Astrocyte (in vitro differentiated cells and primary cell): ENCODE results near the gene KIF4B. TPM values are rescaled to one million over a fixed set of nuclear protein-coding genes. Genes with fewer than 3 reads are reported as not detected.

Experiments used
- DNase-seq: peaks from one replicate; pipeline ENCODE4 v3.0.0-alpha.2; 2010; ENCODE audit warnings: low read depth
- FAIRE-seq: peaks from 2 replicates; lab custom pipeline; 2011; peaks lifted over from hg19 to GRCh38; lab: Jason Lieb, UNC
- H2AFZ ChIP-seq: 2 replicates; pipeline ENCODE4 v1.6.0; 2012; ENCODE audit warnings: low read depth, low read length, inconsistent platforms
- H3K27ac ChIP-seq: 2 replicates; pipeline ENCODE4 v1.5.1; 2011; ENCODE audit warnings: low read depth, low read length, inconsistent platforms
- H3K27me3 ChIP-seq: 2 replicates; pipeline ENCODE4 v1.6.0; 2011; ENCODE audit warnings: low read length, inconsistent platforms; ENCODE audit not compliant: insufficient read depth
- H3K36me3 ChIP-seq: 2 replicates; pipeline ENCODE4 v1.5.1; 2011; ENCODE audit warnings: low read length, inconsistent platforms; ENCODE audit not compliant: insufficient read depth
- H3K4me1 ChIP-seq: 2 replicates; pipeline ENCODE4 v1.5.1; 2011; ENCODE audit warnings: low read length, inconsistent platforms; ENCODE audit not compliant: insufficient read depth
- H3K4me2 ChIP-seq: 2 replicates; pipeline ENCODE4 v1.6.0; 2012; ENCODE audit warnings: low read length, inconsistent platforms
- H3K4me3 ChIP-seq: 2 replicates; pipeline ENCODE4 v1.5.1; 2011; ENCODE audit warnings: low read depth, mild to moderate bottlenecking, low read length, inconsistent platforms; ENCODE audit not compliant: insufficient read depth
- H3K79me2 ChIP-seq: 2 replicates; pipeline ENCODE4 v1.6.0; 2012; ENCODE audit warnings: mild to moderate bottlenecking, low read length, inconsistent platforms; ENCODE audit not compliant: insufficient read depth
- H3K9ac ChIP-seq: 2 replicates; pipeline ENCODE4 v1.6.0; 2012; ENCODE audit warnings: mild to moderate bottlenecking, low read length, inconsistent platforms
- H3K9me3 ChIP-seq: 2 replicates; pipeline ENCODE4 v1.5.1; 2012; ENCODE audit warnings: low read depth, mild to moderate bottlenecking, low read length, inconsistent platforms; ENCODE audit not compliant: insufficient read depth
- H4K20me1 ChIP-seq: 2 replicates; pipeline ENCODE4 v1.6.0; 2012; ENCODE audit warnings: low read length, inconsistent platforms; ENCODE audit not compliant: insufficient read depth
- H3K27ac Mint-ChIP-seq: one replicate; pipeline ENCODE4 v1.8.0; 2021; ENCODE audit warnings: mild to moderate bottlenecking, mixed read lengths; ENCODE audit not compliant: unreplicated experiment
- H3K27me3 Mint-ChIP-seq: one replicate; pipeline ENCODE4 v1.8.0; 2021; ENCODE audit warnings: low read depth, mixed read lengths; ENCODE audit not compliant: unreplicated experiment
- H3K36me3 Mint-ChIP-seq: one replicate; pipeline ENCODE4 v1.8.0; 2021; ENCODE audit warnings: low read depth, mixed read lengths; ENCODE audit not compliant: unreplicated experiment
- H3K4me1 Mint-ChIP-seq: one replicate; pipeline ENCODE4 v1.8.0; 2021; ENCODE audit warnings: low read depth, mixed read lengths; ENCODE audit not compliant: unreplicated experiment
- H3K4me3 Mint-ChIP-seq: one replicate; pipeline ENCODE4 v1.8.0; 2021; ENCODE audit warnings: mild to moderate bottlenecking, moderate library complexity, mixed read lengths; ENCODE audit not compliant: unreplicated experiment
- H3K9me3 Mint-ChIP-seq: one replicate; pipeline ENCODE4 v1.8.0; 2021; ENCODE audit warnings: mild to moderate bottlenecking, mixed read lengths; ENCODE audit not compliant: unreplicated experiment
- CTCF ChIP-seq: IDR thresholded peaks from 2 replicates; pipeline ENCODE4 v1.5.1; 2011; ENCODE audit warnings: low read depth, mild to moderate bottlenecking, inconsistent platforms, low read length, moderate library complexity; ENCODE audit not compliant: insufficient read depth
- EZH2 ChIP-seq: IDR thresholded peaks from 2 replicates; pipeline ENCODE4 v1.6.1; 2012; ENCODE audit warnings: mild to moderate bottlenecking, low read length, inconsistent platforms; ENCODE audit not compliant: insufficient read depth
- total RNA-seq: library from RNA; stranded (reverse); gene quantifications from 2 replicates; pipeline ENCODE4 v1.2.1, GENCODE V29; 2021

The KIF4B gene
- total RNA-seq, 1 donor from 2014 or later, result not detected

DNA sequence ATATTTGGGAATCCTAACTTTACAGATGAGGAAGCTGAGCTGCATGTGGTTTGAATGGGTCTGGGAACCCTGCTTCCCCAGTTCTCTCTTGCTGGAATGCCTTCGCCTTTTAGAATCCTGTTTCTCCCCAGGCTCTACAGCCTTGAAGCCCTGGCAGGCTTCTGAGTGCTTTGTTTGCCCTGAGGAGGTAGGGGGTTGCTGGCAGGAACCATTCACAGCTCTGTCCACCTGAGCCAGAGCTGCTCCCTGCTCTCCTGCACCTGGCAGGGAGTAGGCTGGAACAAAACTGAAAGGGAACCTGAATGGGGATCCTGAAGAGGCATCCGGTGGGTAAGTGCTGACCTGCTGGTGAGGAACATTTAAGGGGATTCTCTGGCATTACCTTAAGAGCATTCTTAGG, 33.0 kb downstream of the KIF4B start:
- Mint-ChIP-seq H3K9me3 (no peaks in the 10 kb centered on the region), H3K4me1 (no peaks in the 10 kb centered on the region), H3K27ac (no peak overlapping the region), H3K27me3 (peaks cover 4% of the 10 kb centered on the region), H3K36me3 (peaks cover 2% of the 10 kb centered on the region), H3K4me3 (no peak overlapping the region)
- H4K20me1 ChIP-seq, result no peaks in the 10 kb centered on the region
- H3K4me1 ChIP-seq, result no peaks in the 10 kb centered on the region
- no peak for FAIRE-seq
- H3K4me3 ChIP-seq, result no peak overlapping the region
- no peaks in the 10 kb centered on the region for H3K36me3 ChIP-seq
- H2AFZ ChIP-seq, result no peak overlapping the region
- no peak overlapping the region for H3K9ac ChIP-seq
- no peaks in the 10 kb centered on the region for H3K79me2 ChIP-seq
- H3K27ac ChIP-seq, result no peak overlapping the region
- H3K27me3 ChIP-seq, result no peaks in the 10 kb centered on the region
- no peak for TF ChIP-seq CTCF
- no peak for TF ChIP-seq EZH2
- H3K4me2 ChIP-seq, result no peak overlapping the region
- DNase-seq, result no peak
- H3K9me3 ChIP-seq, result no peaks in the 10 kb centered on the region

GRCh38 chr5:155047818-155048217, 34.3 kb downstream of the KIF4B start:
- Mint-ChIP-seq H3K4me1 (no peaks in the 10 kb centered on the region), H3K27ac (no peak overlapping the region), H3K36me3 (peaks cover 2% of the 10 kb centered on the region), H3K27me3 (peaks cover 4% of the 10 kb centered on the region), H3K4me3 (no peak overlapping the region), H3K9me3 (no peaks in the 10 kb centered on the region)
- no peaks in the 10 kb centered on the region for H3K27me3 ChIP-seq
- no peaks in the 10 kb centered on the region for H3K4me1 ChIP-seq
- no peaks in the 10 kb centered on the region for H3K36me3 ChIP-seq
- H4K20me1 ChIP-seq, result no peaks in the 10 kb centered on the region
- FAIRE-seq (no peak), DNase-seq (no peak)
- no peak overlapping the region for H3K4me2 ChIP-seq
- no peaks in the 10 kb centered on the region for H3K79me2 ChIP-seq
- no peak overlapping the region for H2AFZ ChIP-seq
- no peaks in the 10 kb centered on the region for H3K9me3 ChIP-seq
- no peak overlapping the region for H3K9ac ChIP-seq
- no peak overlapping the region for H3K27ac ChIP-seq
- H3K4me3 ChIP-seq, result no peak overlapping the region
- no peak for TF ChIP-seq EZH2
- no peak for TF ChIP-seq CTCF

DNA sequence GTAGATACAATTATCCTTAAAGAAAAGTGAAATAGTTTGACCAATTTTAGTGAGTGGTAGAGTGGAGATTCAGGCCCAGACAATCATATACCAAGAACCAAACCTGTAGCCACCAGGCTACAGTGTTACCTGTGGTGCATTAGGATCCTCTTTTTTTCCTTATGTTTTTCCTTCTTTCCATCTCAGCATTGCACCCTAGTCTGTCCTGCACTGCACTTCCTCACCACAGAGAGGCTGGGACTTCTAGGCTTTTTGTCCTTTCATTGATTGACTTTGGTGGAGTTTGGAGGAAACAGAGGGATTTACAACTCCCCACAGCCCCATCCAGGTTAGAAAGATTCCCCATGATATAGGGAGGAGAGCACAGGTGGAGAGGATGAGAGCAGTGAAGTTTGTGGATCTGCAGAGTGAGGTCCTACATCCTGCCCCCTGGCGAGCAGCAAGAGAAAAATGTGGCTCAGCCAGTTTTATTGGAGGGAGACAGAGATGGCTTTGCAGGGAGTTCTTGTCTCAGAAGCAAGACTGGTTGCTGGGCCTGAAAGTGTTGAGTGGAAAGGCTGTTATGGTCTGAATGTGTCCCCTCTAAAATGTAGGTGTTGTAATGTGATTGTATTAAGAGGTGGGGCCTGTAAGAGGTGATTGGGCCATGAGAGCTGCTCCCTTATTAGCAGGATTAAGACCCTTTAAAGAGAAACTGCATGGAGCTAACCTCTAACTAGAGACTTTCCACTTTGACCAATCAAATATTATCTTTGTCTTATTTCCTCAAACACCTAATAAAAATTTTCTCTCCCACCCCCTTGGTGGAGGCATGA, 36.2 kb downstream of the KIF4B start:
- peaks cover 4% of the 10 kb centered on the region for H3K27me3 Mint-ChIP-seq
- no peak overlapping the region for H2AFZ ChIP-seq
- no peak overlapping the region for H3K27ac Mint-ChIP-seq
- H3K9me3 ChIP-seq, result no peaks in the 10 kb centered on the region
- peaks cover 2% of the 10 kb centered on the region for H3K4me1 Mint-ChIP-seq
- no peaks in the 10 kb centered on the region for H3K4me1 ChIP-seq
- no peak overlapping the region for H3K9ac ChIP-seq
- no peaks in the 10 kb centered on the region for H3K9me3 Mint-ChIP-seq
- H3K4me3 ChIP-seq, result no peak overlapping the region
- TF ChIP-seq EZH2, result no peak
- peak; percentile 28 for TF ChIP-seq CTCF
- no peaks in the 10 kb centered on the region for H3K27me3 ChIP-seq
- no peak overlapping the region for H3K27ac ChIP-seq
- H3K36me3 Mint-ChIP-seq, result peaks cover 2% of the 10 kb centered on the region
- H3K4me2 ChIP-seq, result no peak overlapping the region
- H3K4me3 Mint-ChIP-seq, result no peak overlapping the region
- FAIRE-seq, result no peak
- no peaks in the 10 kb centered on the region for H3K79me2 ChIP-seq
- no peaks in the 10 kb centered on the region for H3K36me3 ChIP-seq
- H4K20me1 ChIP-seq, result no peaks in the 10 kb centered on the region
- no peak for DNase-seq
